HG03095 (cell line): ENCODE measurements around the gene TMEM198.

Experiments
- ATAC-seq: cut with Tn5 transposase; IDR thresholded peaks from one replicate; pipeline ENCODE4 v1.9.1; 2021; ENCODE audit warnings: moderate library complexity; ENCODE audit not compliant: unreplicated experiment

Gene TMEM198, protein sequence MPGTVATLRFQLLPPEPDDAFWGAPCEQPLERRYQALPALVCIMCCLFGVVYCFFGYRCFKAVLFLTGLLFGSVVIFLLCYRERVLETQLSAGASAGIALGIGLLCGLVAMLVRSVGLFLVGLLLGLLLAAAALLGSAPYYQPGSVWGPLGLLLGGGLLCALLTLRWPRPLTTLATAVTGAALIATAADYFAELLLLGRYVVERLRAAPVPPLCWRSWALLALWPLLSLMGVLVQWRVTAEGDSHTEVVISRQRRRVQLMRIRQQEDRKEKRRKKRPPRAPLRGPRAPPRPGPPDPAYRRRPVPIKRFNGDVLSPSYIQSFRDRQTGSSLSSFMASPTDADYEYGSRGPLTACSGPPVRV

DNA sequence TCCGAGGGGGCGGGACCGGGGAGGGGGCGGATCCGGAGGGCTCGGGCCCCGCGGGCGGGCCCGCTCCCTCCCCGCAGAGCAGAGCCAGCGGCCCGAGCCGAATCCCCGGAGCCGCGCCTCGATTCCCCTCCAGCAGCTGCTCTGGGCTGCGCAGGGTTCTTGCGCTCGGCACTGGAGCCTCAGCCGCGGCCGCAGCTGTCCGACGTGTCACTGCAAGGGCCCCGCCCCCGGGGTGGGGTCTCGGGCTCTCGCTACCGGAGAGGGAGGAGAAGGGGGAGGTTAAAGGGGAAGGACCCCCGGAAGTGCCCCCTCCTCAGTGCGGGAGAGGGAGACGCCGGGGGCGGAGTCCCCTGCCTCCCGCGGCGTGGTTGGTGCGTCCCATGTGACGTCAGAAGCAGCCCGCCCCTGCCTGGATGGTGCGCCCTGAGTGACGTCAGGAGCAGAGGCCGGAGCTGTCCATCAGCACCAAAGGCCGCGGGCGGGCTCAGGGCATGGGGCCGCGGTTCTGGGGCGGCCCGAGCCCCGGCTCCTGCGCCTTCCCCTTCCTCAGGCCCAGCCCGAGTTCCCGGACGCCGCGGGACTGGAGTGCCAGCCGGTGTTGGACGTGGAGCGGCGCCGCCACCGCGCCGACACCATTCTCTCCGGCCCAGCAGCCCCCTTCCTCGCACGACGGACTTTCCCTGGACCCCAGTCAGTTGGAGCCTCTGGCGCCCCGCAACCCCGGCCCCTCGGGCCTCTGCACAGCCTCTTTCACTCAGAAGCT, at the start of gene TMEM198, which contains the start of gene CHPF:
Gene TMEM198, plus strand, starts transcription at position 433 of the 763 bp plus-strand sequence. CDS start 700 bp downstream, outside the sequence.
Gene CHPF, minus strand, starts transcription at position 214 of the 763 bp plus-strand sequence. CDS start 271 bp downstream, outside the sequence.
- ATAC-seq: peak; percentile 81

DNA sequence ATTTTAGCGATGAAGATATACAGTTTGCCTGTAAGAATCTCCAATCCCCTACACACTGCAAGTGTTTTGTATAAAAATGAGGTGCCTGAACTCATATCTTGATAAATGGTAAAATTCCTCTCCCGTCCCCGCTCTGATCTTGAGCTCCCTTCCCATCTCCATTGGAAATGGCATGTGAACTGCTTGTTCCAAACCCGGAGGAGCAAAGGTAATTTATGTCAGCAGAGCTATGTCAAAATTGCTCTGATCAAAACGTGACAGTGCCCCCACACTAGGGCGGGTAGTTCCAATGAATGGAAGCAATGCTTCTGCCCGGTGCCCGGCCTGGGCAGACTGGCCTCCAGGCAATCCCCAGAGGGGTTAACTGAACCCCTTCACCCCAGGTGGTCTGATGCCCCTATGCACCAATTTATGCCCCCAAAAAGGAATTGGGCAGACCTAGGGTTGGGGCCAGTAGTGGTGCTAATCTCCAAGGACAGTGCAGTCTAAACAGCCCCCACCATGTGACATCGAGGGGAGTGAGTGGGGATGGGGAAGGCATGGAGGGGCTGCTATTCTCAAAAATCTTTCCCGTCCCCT, 48.8 kb upstream of the TMEM198 start:
- ATAC-seq: no peak

DNA sequence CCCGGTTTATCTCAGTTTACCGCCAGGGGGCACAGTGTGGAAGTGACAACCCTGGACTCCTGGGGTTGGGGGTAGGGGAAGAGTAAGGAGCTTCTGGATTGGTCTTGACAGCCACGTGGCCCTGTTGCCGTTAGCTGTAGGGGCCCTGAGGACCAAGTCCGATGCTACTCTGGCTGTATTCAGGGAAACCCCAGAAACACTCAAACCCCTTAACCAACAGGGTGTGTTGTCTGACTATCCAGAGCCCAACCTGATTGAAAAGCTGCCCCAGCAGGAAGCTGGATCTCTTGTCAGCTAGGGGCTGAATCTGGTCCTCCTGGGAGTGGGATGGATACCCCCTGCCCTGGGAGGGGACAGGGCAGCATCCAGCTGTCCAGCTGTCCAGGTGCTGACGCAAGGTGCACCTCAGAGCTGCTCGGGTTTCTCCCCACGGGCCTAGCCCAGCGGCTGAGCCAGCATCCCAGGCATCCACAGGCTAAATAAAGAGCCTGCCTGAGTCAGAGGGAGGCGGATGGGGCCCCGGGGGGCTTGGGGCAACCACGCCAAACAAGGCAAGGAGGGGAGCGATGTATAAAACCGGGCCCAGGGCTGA, 48.2 kb upstream of the TMEM198 start:
- no peak for ATAC-seq

DNA sequence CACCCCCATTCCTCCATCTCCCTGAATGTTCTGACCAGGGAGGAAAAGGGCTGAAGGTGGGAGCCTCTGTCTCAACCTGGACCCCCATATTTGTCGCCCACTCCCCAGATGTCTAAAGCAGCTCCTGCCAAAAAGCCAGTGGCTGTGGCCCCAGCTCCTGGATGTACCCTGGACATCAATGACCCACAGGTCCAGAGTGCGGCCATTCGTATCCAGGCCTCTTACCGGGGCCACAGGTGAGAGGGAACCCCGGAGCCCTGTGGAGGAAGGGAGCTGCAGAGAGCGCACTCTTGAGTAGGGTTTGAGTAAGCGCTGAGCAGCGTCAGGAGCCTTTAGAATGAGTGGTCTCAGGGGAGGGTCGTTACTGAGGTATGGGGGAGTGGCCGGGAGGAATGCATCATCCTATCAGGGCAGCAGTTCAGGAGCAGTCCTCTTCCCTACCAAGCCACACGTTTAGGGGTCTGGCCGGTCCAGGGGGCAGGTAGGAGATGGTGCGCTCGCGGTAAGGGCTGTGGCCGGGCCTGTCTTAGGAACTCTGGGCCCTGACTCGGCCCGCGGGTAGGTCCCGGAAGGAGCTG, 47.5 kb upstream of the TMEM198 start:
- ATAC-seq: no peak

DNA sequence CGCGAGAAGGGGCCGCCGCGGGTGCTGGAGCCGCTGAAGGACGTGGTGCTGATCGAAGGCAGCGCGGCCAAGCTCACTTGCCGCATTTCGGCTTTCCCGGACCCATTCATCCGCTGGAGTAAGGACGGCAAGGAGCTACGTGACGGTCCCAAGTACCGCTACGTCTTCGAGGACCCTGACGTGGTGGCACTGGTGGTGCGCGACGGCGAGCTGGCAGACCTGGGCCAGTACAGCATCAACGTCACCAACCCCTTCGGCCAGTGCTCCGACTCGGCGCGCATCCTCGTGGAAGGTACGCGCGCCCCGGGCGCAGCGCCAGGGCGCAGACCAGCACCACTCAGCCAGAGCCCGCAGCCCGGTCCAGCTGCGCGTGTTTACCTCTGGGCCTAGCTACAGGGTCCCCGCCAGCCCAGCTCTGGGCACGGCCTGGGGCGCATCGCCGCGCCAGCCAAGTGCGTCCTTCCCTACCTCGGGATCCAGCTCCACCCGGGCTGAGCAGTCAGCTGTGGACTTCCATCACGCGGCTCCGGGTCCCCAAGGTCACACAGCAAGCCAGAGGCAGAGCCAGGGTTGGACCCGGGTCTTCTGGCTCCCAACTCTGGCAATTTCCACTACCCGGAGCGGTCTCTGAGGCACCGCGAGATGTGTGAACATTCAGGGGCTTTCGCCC, 46.9 kb upstream of the TMEM198 start:
- no peak for ATAC-seq

DNA sequence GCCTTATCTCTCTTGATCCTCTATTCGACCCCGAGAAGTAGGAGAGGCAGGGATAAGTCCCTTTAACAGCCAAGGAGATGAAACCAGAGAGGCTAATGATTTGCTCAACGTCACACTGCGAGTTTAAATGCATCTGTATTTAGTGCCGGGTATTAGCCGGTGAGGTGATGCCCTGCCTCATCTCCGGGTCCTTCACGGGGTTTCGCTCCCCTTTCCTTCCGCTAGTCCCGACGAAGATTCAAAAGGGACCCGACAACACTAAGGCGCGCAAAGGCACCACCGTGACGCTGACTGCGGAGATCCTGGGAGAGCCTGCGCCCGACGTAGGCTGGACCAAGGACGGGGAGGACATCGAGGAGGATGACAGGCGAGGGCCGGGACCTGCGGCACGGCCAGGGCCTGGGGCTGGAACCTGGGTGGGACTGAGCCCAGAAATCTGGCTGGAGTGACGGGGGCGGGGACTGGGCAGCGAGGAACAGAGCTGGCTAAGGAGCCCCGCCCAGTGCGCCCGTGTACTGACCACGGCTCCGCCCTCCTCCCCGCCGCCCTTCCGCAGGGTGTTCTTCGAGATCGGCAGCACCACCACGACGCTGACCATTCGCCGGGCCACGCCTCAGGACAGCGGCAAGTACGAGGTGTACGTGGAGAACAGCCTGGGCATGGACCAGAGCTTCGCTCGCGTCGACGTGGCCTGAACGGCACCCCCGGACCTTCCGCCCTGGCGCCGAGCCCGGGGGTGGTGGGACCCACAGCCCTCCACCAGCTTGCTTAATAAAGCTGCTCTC, 46.1 kb upstream of the TMEM198 start:
- ATAC-seq: peak; percentile 38

DNA sequence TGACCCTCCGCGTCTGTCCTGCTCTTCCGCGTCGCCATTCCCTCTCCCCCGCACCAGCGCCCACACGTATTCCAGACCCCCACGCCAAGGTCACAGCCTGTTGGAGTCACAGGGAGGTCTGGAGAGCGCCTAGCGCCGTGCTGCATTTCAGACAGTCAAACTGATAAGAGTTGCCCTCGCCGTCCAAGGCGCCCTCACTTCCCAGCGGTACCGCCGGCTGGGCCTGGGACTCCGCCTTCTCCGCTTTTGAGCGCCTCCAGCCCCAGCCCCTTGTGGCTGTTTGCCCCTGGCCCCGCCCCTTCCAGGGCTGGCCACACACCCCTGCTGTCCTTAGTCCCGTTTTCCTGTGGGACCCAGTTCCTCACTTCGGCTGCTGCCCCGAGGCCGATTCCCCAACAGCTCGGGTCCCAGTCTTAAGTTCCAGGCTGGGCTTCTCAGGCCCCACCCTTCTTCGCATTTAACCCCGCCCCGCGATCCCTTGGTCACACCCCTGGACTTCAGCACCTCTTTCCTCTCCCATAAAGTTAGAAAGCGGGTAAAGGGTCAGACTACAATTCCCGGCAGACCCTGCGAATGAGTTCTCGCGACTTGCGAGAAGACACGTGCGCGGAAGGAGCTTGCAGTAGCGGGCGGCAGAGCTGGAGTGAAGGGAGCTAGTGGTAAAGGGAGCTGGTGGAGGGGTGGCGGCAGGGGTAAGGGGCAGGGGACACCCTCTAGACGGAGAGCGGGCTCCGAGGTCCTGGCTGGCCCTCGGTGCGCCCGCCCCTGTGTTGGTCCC, 45.4 kb upstream of the TMEM198 start, which contains the start of gene GMPPA:
Gene GMPPA, plus strand, starts transcription at position 612 of the 778 bp plus-strand sequence. CDS start 1,085 bp downstream, outside the sequence.
- ATAC-seq: peak; percentile 90

DNA sequence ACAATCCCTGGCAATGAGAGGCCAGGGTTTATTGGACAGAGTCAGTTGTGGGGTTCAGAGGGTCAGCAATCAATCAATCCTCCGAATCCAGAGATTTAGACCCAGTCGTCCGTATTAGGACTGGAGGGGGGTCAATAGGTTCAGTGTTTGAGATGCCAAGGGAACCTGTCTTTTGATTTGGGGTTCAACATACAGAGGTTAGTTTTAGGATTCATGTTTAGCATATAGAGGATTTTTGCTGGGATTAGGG, 44.8 kb upstream of the TMEM198 start:
- peak; percentile 0 for ATAC-seq

DNA sequence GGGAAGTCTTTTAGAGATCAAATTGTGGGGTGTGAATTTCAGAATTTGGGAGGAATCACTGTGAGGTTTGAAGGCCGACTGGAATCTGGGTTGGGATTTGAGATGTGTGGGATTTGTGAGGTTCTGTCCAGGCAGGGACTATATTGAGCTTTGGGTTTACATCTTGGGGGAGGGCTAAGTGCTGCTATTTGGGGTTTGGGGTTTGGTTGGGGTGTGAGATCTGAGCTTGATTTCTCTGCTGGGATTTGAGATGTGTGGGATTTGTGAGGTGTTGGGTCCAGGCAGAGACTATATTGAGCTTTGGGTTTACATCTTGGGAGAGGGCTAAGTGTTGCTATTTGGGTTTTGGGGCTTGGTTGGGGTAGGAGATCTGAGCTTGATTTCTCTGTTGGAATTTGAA, 44.3 kb upstream of the TMEM198 start:
- no peak for ATAC-seq

DNA sequence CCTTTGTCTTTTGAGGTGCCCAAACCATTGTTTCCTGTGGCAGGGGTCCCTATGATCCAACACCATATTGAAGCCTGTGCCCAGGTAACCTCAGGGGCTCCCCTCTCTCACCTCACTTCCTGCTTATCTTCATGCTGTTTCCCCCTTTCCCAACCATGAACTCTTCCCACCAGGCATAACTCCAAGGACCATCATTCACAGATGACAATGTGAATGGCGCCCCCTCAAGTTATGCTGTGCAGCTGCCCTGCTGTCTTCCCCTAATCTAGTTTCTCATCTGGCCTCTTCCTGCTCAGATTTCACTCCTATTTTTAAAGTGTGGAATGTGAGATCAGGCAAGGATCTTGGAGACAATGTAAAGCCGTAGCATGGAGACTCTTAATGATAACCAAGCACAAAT, 43.7 kb upstream of the TMEM198 start:
- no peak for ATAC-seq

DNA sequence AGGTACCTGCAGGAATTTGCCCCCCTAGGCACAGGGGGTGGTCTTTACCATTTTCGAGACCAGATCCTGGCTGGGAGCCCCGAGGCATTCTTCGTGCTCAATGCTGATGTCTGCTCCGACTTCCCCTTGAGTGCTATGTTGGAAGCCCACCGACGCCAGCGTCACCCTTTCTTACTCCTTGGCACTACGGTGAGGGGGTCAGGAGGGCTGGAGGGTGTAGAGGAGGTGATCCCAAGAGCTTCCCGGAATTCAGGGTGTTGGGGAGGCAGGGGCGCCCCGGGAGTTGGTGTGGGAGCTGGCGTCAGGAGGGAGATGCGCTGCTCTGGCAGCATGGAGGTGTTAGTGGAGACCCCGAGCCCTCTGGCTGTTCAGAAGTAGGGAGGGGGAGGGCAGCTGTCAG, 42.0 kb upstream of the TMEM198 start:
- no peak for ATAC-seq

DNA sequence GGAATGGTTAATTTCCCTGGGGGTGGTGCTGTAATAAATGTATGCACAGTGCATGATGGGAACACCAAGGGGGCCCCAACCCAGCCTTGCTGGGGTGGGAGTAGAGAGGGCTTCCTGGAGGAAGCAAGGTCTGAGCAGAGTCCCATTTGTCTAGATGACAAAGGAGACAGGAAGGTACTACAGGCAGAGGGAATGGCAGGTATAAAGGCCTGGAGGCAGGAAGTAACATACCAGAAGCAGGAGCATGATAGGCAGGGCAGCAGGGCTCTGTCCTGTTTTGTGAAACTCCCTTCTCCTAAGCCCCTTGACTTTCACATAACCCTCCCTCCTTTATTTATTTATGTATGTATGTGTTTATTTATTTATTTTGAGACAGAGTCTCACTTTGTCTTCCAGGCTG, 41.2 kb upstream of the TMEM198 start:
- ATAC-seq: no peak

DNA sequence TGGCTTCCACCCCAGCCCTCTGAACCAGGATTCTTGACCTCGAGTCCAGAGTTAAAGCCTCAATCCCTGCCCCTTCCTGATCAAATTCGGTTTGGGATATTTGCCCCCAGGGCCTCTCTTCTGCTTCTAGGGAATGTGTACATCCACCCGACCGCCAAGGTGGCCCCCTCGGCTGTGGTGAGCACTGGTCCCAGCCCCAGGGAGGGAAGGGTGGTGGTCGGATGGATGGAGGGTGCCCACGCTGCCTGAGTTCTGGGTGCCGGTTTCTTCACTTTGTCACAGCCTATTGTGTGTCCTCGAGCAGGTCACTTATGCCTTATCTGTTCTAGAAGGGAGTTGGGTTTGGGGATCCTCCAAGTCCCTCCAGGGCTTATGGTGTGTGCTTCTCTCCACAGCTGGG, 38.2 kb upstream of the TMEM198 start:
- ATAC-seq: no peak

DNA sequence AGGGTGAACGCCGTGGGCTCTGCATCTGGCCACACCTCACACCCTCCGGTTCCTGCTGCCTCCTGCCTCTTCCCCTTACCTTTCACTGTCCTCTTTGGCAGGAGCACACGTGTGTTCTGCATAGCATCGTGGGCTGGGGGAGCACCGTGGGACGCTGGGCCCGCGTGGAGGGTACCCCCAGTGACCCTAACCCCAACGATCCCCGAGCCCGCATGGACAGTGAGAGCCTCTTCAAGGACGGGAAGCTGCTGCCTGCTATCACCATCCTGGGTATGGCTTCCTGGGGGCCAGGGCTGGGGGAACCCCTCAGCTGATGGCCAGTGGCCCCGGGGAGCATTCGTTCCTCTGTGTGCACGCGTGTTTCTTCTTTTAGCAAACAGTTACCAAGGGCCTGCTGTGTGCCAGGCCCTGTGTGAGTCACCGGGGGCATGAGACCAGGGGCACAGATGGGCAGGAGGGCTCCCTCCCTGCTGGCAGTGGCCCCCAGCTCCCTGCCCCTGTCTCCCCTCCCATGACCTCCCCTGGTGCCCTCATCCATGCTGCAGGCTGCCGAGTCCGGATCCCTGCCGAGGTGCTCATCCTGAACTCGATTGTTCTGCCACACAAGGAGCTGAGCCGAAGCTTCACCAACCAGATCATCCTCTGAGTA, 37.6 kb upstream of the TMEM198 start:
- no peak for ATAC-seq

DNA sequence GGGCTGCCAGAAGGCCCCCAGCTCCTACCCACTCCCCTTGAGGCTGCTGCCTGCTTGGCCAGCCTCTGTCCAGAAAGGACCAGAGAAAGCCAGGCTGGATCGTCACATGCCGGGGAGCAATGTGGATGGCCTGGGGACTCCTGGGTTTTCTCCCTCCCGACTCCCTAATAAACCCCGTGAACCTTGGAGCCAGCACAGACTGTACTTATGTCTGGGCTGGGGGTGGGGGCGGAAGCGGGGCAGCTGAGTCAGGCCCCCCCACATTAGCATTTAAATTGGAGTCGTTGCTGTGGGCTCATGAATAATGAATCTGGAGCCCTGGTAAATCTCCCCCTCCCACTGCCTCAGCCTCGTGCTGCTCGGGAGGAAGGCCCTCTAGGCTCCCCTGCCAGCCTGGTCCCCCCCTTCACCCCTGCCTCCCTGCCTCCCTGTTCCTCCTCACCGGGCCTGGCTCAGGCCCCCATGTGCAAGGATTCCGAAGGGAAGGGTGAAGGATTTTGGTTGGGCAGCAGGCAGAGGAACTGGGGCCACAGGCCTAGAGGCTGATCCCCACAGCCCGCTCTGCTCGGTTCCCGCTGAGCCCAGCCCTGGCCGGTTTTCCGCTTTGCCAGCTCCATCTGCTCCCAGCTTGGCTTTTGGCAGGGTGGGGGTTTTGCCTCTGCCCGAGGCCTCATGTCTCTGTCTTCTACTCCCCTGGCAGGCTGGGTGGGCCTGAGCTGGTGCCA, 36.9 kb upstream of the TMEM198 start:
- ATAC-seq: no peak

DNA sequence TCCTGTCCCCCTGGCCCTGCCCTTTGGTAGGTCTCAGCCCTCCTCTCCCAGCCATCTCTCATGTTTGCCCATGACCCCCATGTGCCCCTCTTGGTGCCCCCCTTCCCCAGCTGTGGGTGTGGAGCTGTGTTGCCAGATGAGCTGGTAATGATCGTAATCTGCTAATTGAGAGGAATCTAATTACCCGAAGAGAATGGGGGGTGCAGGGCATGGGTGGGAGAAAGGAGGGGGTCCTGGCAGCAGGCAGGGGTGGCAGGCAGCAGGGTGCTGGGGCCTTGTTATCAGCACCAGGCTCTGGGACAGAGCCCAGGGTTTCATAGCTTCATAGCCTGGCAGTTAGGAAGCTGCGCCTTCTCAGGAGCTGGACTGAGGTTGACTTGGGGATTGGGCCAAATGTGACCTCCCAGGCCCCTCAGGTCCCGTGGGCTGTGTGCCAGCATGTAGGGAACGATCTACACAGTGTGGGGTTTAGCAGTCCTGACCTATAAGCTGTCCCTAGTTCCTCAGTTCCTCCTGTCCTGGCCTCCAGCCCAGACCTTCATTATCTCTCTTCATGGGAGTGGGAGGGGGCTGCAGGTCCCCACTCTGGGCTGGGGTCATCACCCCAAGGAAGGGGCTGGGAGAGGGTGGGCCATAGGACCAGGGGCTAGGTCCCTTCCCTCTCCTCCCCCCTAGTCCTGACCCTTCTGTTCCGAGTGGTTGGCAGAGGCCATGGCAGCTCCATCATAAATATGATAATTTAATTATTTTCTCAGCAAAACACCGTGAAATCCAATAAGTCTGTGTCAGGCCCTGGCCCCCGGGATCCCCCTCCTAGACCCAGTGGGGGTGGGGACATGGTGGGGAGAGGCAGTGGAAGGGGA, 36.0 kb upstream of the TMEM198 start:
- no peak for ATAC-seq

DNA sequence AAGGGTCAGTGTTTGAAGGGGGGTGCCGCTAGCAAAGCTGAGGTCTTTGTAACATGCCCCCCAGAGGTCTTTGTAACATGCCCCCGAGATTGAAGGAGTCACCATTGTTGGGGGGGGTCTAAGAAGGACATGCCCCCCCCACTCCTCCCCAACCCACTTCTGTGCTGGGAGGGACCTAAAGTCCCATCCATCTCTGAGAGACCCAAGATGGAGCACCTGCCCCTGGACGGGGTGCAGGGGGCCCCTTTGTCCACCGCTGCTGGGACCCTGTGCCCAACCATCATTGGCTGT, 35.4 kb upstream of the TMEM198 start:
- ATAC-seq: no peak
